HG02623 (cell line): ENCODE results near the gene ZNF746.

Source experiments
- ATAC-seq: cut with Tn5 transposase; IDR thresholded peaks from one replicate; pipeline ENCODE4 v1.9.1; 2021; ENCODE audit warnings: moderate library complexity; ENCODE audit not compliant: unreplicated experiment

Gene ZNF746

DNA sequence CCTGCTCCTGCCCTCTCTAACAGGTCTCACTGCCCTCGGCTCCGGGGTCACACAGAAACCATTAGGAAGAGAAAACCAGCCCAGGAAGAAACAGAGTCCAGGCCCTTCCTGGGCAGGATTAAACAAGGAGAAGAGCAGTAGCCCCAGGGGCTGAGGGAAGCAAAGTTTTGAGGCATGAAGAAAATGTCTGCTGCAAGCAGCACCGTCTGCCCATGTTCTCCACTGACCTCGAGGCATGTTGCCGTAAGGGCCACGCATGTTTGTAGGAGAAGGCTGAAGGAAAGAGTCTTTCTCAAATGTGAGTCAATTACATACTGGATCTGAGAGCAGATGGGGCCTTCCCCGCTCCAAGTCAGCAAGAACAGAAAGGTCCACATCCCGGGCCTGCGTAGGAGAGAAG is 4.2 kb downstream of the ZNF746 start:
- ATAC-seq, result no peak

DNA sequence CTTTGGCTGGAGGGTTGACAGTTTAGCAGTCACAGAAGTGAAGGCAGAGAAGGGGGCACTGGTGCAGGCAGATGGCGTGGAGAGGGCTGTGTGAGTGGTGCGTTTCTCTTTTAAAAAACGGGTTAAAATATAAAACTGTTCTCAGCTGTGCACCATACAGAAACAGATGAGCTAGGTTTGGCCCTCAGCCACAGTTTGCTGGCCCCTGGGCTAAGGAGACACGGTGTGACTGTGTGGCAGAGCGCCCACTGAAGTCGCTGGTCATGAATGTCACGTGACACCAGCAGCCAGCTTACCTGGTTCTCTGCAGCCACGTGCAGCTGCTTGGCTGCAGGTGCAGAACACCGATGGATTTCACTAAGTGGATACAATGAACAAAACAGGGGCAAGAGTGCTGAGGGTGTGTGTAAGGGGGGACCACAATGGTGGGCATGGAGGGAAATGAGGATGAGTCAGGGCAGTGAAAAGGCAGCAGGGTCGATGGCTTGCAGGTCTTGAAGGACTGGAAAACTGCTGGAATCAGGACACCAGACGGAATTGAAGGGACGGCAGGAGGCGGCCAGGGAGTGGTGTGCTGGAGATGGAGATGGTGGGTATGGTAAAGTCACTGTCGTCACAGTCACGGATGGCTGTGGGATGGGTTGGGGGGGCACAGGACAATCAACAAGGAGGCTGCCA is 7.4 kb downstream of the ZNF746 start:
- no peak for ATAC-seq

DNA sequence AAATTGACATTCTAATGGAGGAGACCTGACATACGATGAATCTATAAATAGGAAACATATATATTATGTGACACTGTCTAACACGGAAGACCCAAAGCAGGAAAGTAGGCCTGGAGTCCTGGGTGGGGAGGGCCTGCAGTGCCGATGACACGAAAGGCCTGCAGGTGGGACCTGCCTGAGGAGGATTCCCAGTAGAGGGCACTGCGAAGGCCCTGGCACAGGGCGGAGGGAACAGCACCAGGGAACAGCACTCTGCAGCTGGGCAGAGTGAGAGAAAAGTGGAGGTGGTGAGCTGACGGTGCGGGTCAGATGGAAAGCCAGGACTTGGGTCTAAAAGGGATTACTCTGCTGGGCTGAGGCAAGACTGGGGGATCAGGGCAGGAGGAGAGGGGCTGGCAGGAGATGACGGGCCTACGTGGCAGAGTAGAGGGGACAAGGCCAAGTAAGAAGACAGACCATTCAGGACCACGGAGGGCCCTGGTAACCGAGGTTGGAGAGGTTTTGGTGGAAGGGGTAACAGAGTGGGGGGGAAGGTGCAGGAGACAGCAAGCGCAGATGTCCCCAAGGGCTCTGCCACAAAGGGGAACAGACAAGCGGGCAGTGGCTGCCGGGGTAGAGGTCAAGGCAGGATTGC is 8.1 kb downstream of the ZNF746 start:
- ATAC-seq, result no peak

DNA sequence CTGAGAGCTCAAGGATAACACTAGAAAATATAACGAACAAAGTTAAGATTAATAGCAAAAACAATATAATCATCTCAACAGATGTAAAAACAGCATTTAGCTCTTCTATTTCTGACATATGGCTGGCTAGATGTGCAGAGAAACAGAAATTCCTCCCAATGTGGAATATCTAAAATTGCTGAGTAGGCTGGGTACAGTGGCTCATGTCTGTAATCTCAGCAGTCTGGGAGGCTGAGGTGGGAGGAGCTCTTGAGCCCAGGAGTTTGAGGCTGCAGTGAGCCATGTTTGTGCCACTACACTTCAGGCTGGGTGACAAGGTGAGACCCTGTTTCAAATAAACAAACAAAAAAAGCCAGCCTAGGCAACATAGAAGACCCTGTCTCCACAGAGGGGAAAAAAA is 18.0 kb downstream of the ZNF746 start:
- no peak for ATAC-seq

GRCh38 chr7:149478754-149479153 is 18.9 kb downstream of the ZNF746 start:
- no peak for ATAC-seq

GRCh38 chr7:149477494-149478443 is 19.8 kb downstream of the ZNF746 start:
- no peak for ATAC-seq

GRCh38 chr7:149476791-149477190 is 20.8 kb downstream of the ZNF746 start:
- ATAC-seq, result no peak

DNA sequence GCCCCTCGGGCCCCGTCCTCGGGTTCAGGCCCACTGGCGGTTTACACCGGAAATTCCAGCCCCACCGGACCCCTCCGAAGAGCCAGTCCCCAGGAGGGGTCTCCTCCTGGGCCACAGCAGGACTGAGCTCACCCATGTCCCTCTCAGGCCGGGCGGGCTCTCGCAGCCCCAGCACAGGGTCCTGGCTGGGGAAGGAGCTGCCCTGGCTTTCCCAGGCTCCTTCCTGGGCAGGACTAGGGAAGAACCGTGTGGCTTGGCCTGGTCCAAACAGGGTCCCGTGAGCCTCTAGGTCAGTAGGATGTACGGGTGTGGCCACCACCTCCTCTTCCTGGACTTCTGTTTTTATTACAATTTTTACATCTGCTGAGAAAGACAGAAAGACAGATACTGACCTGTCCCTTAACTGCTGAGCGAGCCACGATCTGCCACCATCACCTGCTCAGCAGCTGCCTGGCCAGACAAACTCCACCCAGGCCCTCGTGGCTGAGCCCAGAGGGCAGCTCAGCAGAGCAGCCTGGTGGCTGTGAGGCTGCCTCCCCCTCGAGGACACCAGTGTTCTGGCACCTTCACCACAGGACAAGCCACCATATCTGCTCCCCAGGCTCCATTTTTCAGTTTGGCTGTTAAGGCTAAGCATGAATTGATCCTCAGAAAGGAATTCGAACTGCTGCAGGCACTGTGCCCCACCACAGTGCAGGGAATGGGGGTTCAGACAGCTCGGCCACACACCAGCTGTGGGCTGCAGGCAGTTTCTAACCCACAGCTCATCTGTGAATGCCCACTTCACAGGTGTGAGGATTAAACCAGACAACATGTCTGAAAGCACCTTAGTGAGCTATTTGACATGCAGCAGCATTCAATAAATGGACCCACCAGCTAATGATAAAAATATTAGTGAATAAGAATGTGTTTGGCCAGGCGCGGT is 22.2 kb downstream of the ZNF746 start:
- no peak for ATAC-seq

GRCh38 chr7:149474309-149475120 is 23.1 kb downstream of the ZNF746 start:
- no peak for ATAC-seq

DNA sequence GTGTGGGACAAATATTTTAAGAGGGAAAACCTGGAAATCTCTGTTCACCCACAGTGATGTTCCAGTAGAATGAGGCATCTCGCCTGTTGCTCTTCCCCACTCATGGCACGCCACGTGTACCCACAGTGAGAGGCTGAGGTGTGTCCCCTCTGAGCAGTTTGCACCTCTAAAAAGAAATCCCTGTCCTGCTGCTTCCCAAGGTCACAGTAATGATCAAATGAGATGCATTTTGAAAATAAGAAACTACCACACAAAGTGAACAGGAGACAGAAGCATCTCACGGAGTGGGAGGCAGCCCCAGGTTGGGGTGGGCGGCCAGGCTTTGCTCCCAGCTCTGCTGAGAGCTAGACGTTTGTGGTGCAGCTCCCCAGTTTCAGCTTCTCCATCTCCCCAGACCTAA is 24.4 kb downstream of the ZNF746 start:
- ATAC-seq, result no peak

- ATAC-seq, result no peak
Observed at GRCh38 chr7:149471289-149471953, 26.2 kb downstream of the ZNF746 start.

GRCh38 chr7:149469806-149470205 is 27.8 kb downstream of the ZNF746 start:
- ATAC-seq, result no peak

- no peak for ATAC-seq
Observed at GRCh38 chr7:149468208-149468607, 29.4 kb downstream of the ZNF746 start.

DNA sequence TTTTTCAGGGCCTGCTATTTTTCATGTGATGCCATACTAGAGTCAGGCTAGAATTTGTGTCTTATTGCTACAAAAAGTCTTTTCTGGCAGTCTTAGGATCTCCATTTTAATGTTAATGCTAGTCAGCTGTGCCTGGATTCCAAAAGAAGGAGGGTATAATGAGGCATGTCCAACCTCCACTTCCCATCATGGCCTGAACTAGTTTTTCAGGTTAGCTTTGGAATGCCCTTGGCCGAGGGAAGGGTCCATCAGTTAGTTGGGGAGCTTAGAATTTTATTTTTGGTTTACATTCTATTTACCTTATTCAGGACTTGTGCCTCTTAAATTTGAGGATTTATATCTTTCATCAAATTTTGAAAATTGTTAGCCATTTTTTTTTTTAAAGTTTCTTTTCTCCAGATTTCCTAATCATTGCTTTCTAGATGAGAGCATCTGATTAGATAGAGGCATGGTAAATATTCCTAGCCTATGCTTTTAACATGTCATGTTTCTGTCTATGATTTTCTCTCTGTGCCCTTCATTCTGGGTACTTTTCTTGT is 30.2 kb downstream of the ZNF746 start:
- ATAC-seq, result no peak

GRCh38 chr7:149466364-149466763 is 31.2 kb downstream of the ZNF746 start:
- no peak for ATAC-seq

DNA sequence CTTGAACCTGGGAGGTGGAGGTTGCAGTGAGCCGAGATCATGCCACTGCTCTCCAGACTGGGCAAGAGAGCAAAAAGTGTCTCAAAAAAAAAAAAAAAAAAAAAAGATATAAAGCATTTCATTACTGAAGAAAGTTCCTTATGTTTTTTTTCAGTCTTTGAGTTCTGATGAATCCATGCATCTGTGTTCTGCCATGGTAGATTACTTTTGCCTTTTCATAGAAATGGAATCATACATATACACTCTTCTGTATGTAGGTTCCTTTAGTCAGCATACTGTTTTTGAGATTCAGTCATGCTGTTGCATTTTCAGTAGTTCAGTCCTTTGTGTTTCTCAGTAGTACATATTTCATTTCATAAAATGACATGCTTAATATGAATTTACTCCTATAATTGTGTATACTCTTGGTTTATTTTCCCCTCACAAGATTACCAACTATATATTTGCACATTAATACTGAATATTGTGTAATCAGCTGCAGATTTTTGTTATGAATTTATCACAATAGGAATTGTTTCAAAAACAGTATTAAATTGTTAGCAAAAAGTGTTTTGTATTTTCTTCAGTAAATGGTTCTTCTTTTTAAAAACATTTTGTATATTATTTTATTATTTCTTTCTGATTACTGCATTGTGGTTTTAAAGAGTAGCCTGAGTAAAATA is 34.0 kb downstream of the ZNF746 start:
- no peak for ATAC-seq

- ATAC-seq, result no peak
Observed at GRCh38 chr7:149462101-149462520, 35.5 kb downstream of the ZNF746 start.

- ATAC-seq, result peak; percentile 94
Observed at GRCh38 chr7:149460493-149461277, 36.9 kb downstream of the ZNF746 start, which contains the start of gene ZNF777. Gene ZNF777 (minus strand): TSS chr7:149461062. CDS start chr7:149456022, 5,040 bp downstream.
